ENCODE data around the gene HOXC13.

Gene HOXC13

GRCh38 chr12:53955036-53955775, 16.6 kb downstream of the HOXC13 start:
- DNase-seq = no peak

- DNase-seq = no peak
Observed at GRCh38 chr12:53955776-53956250, 17.2 kb downstream of the HOXC13 start.

DNA sequence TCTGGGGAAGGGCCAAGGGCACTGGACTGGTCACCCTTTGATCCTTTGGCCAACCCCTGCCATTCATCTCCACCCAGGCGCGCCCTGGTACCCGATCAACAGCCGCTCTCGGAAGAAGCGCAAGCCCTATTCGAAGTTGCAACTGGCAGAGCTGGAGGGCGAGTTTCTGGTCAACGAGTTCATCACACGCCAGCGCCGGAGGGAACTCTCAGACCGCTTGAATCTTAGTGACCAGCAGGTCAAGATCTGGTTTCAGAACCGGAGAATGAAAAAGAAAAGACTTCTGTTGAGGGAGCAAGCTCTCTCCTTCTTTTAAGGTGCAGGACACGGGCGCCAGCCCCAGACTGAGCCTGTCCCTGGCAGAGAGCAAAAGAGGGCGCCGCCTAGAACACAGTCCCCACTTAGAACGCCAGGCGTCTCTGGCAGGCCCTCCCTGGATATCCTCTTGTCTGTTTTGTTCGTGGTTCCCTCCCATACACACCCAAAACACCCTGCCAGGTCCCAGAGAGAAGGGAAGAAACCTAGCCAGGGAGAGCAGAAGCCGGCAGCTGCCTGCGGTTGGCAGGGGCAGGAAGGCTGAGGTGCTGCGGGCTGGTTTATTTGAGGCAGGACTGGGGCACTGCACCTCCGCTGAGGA, 17.7 kb downstream of the HOXC13 start:
- no peak for DNase-seq

- DNase-seq = no peak
Observed at GRCh38 chr12:53956914-53957536, 18.4 kb downstream of the HOXC13 start.

DNA sequence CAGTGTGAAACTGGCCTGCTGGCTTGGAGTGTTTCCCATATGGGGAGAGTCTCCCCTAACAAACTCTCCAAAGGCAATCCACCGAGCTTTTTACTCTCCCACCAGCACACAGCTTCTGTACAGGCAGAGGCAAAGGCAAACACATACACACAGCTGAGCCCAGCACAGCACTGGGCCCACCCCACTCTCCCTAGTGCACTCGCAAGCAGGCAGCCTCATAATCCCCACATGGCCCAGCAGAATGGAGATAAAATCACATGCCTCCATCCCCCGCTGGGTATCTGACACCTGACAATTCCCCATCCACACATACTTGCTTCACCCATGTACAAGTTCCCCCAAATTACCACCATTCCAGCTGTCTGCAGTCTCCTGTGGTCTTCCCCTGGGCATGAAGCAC, 19.5 kb downstream of the HOXC13 start:
- DNase-seq = no peak

DNA sequence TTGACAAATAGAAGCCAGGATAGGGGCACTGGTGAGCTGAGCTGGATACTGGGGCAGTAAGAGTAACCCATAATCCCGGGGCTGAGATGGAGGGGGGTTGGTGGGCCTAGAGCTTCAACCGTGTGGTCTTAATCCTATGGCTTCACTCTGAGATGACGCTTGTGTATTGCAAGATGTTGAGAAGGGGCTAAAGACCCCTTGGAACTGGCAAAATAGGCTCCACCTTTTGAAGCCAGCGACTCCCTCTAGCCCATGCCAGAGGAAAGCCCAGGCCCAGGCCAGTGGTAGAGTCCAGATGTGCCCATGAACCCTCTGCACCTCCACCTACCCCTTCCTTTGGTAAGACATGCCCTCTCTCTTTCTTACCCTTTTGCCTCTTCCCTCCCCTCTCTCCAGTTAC, 20.7 kb downstream of the HOXC13 start:
- no peak for DNase-seq

DNA sequence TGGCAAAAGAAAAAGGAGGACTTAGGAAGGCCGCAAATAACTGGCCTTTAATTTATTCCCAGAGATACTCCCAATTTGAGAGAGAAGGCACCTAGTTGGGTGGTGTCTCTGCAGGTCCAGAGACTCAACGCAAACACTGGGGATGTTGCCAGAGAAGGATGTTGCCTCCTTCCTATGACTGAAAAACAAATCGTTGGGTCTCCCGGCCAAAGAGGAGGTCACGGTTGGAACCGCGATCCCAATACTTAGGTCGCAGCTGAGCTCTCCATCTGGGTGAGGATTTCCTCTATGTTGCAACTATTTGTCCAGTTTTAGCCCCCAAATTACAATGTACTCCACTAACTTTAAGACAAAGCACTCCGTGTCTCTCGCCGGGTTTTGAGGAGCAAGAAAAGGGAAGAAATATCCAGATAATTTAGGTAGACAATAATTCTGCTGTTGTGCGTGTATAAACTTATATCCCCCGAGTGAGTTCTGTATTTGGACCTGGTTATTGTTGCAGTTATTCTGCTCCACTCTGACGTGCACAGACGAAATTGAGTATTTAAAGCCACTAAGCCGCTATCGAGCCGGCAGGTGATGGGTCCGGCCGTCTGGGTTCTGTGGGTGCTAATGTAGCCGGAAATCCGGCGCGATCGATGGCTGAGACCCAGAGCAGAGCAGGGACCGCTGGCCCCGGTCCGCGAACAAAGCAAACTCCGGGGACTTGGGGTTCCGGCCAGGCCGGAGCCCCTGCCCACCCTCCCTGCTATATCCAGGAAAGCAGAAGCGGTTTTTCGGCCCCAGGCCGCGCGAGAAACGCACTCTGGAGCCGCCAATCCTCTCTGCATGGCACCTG, 21.8 kb downstream of the HOXC13 start:
- DNase-seq = no peak

GRCh38 chr12:53961025-53961761, 22.6 kb downstream of the HOXC13 start:
- DNase-seq = no peak

- no peak for DNase-seq
Observed at GRCh38 chr12:53963005-53963404, 24.4 kb downstream of the HOXC13 start.

- no peak for DNase-seq
Observed at GRCh38 chr12:53963434-53964314, 25.0 kb downstream of the HOXC13 start.

GRCh38 chr12:53964315-53964713, 25.7 kb downstream of the HOXC13 start:
- DNase-seq = no peak

DNA sequence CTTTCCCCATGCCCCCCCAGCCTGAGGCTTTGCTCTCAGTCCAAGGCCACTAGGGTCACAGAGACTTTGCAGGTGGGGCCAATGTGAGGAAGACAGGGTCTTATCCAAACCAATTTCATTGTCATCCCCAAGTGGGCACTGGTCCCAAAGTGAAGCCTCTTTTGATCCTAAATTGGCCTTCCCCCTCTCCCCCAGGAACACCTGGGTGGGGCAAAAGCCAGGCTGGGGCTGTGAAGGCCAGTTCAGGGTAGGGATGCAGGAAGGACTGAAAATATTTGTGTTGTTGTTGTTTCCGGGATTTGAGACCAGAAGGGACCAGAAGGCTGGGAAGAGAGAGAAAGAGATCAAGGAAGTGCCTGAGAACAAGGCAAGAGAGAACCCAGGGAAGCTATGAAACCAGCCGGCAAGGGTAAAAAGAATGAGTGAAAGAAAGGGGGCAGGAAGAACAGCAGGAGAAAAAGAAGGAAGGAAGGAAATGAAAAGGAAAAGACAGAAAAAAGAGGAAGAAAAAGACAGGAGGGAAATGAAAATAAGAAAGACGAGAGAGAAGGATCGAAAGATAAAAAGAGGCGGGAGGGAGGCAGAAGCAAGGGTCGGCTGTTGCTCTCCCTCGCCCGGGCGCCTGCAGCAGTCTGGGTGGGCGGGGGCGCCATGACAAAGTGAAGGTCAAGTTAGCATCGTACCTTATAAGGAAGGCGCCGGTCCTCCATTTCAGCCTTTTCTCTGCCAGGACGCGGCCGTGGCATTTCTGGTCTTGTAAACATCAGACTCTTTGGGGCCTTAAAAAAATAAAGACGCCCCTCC, 26.9 kb downstream of the HOXC13 start:
- DNase-seq = no peak

DNA sequence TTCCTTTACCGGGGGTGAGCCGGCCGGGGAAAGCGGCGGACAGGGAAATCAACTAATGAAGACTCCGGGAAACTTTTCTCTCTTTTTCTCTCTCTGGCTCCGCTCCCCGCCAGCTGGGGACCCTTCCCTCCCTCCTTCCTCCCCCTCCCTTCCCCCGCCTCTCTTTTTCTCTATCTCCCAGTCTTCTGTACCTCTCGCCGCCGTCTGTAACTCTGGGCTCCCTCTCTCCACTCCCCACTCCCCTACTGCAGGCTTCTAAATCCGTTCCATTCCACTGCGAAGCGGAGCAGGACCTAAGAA, 27.4 kb downstream of the HOXC13 start:
- no peak for DNase-seq

GRCh38 chr12:53966385-53967133, 27.9 kb downstream of the HOXC13 start:
- no peak for DNase-seq

- DNase-seq = no peak
Observed at GRCh38 chr12:53967421-53967925, 28.8 kb downstream of the HOXC13 start.

DNA sequence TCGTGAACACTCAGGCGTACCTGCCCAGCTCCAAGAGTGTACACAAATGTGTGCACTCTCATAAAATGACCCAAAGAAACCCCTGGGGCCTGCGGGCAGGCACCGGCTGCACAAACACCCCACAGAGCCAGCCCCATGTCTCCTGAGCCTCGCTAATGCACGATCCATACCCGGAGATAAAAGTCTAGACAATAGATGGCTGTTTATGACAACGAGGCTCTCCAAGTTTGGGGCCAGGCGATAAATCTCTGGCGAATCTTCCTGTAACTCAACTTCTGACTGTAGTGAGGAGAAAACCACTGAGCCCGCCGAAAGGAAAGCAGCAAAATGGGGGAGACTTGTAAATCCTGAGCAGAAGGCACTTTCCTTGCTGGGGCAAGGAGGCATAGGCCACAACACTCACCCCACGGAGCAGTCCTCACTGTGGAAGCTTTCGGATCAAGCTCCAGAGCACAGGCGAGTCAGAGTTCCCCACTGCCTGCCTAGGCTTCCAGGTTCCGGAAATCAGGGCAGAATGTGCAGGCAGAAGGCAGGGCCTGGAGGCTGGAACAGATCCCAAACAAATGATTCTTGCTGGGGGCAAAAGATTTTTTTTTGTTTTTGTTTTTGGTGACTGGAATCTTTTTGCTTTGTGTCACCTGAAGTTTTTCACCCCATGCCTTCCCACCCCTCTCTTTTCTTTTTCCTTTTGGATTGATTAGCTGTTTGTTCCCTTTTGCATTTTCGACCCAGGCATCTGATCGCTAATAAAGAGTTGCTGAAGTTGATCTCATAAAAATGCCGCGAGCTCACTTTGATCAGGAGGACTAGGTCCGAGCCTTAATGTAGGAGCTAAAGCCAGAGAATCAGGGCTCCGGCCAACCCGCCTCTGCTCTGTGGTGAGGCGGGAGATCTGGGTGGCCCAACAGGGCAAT, 29.8 kb downstream of the HOXC13 start:
- DNase-seq = no peak

GRCh38 chr12:53969588-53970259, 31.1 kb downstream of the HOXC13 start:
- no peak for DNase-seq

GRCh38 chr12:53970451-53970850, 31.8 kb downstream of the HOXC13 start:
- DNase-seq = no peak

Data from NCI-H1694 (cell line).